WTC11 (cell line): ENCODE results near the gene ANKRD11. TPM values are rescaled to one million over a fixed set of nuclear protein-coding genes. Genes with fewer than 3 reads are reported as not detected.
"Not testable (repeated sequence)": the region's sequence is repeated elsewhere in the genome, so short reads cannot be mapped to it uniquely, and the experiment has no call there.

Experiments used
- ATAC-seq: fragments of 200-7000 bp; cut with Tn5 transposase; 2 replicates; pipeline ENCODE4 v1.10.0; 2021; ENCODE audit warnings: mild to moderate bottlenecking, moderate library complexity
- CTCF ChIA-PET: fragments of 300-600 bp; sonication (Branson Sonifier 250); formaldehyde crosslinking; loops from one replicate; lab custom pipeline; 2021; ENCODE audit warnings: antibody characterized with exemption; lab: Charles Lee
- POLR2A ChIA-PET: fragments of 350-600 bp; sonication (Branson Sonifier 250); formaldehyde crosslinking; loops from one replicate; lab custom pipeline; 2021; ENCODE audit warnings: antibody characterized with exemption; lab: Charles Lee
- DNase-seq: peaks from one replicate; pipeline ENCODE4 v3.0.0; 2021; ENCODE audit warnings: low spot score
- H3K27ac Mint-ChIP-seq: 2 replicates; pipeline ENCODE4 v1.8.0; 2021; ENCODE audit warnings: mixed read lengths
- H3K27me3 Mint-ChIP-seq: 2 replicates; pipeline ENCODE4 v1.8.0; 2021; ENCODE audit warnings: low read depth, mild to moderate bottlenecking, moderate library complexity, mixed read lengths
- H3K36me3 Mint-ChIP-seq: 2 replicates; pipeline ENCODE4 v1.8.0; 2021; ENCODE audit warnings: mixed read lengths
- H3K4me1 Mint-ChIP-seq: 2 replicates; pipeline ENCODE4 v1.8.0; 2022; ENCODE audit warnings: mixed read lengths
- H3K4me3 Mint-ChIP-seq: 2 replicates; pipeline ENCODE4 v1.8.0; 2021; ENCODE audit warnings: mild to moderate bottlenecking, moderate library complexity, mixed read lengths
- H3K9me3 Mint-ChIP-seq: 2 replicates; pipeline ENCODE4 v1.8.0; 2021; ENCODE audit warnings: mixed read lengths
- CREM ChIP-seq: sonication (generic); formaldehyde crosslinking; IDR thresholded peaks from 2 replicates; pipeline ENCODE4 v1.8.1; 2022; ENCODE audit warnings: mild to moderate bottlenecking, missing genetic modification reagents, moderate library complexity
- PRRX2 ChIP-seq: fragments of 250-450 bp; sonication (Bioruptor Pico); IDR thresholded peaks from 2 replicates; pipeline ENCODE4 v1.8.0; 2021; ENCODE audit warnings: mild to moderate bottlenecking
- RORB ChIP-seq: fragments of 250-450 bp; sonication (Bioruptor Pico); IDR thresholded peaks from 2 replicates; pipeline ENCODE4 v1.9.0; 2021; ENCODE audit warnings: mild to moderate bottlenecking
- ZNF121 ChIP-seq: sonication (generic); formaldehyde crosslinking; IDR thresholded peaks from 2 replicates; pipeline ENCODE4 v1.8.0; 2023; ENCODE audit warnings: missing genetic modification reagents
- total RNA-seq: library from RNA; stranded (reverse); gene quantifications from 3 replicates; pipeline ENCODE4 v1.2.3, GENCODE V29; 2021
- TF ChIP-seq, protein P1 (sequence below): fragments of 250-450 bp; sonication (Bioruptor Pico); IDR thresholded peaks from 2 replicates; pipeline ENCODE4 v1.9.0; 2021; ENCODE audit warnings: mild to moderate bottlenecking
- TF ChIP-seq, protein P2 (sequence below): sonication (generic); formaldehyde crosslinking; IDR thresholded peaks from 2 replicates; pipeline ENCODE4 v1.8.0; 2022; ENCODE audit warnings: missing genetic modification reagents
- TF ChIP-seq, protein P3 (sequence below): sonication (generic); formaldehyde crosslinking; IDR thresholded peaks from 2 replicates; pipeline ENCODE4 v1.8.0; 2023; ENCODE audit warnings: missing genetic modification reagents, mild to moderate bottlenecking, borderline replicate concordance
- TF ChIP-seq, protein P4 (sequence below): sonication (generic); formaldehyde crosslinking; IDR thresholded peaks from 2 replicates; pipeline ENCODE4 v1.8.0; 2022; ENCODE audit warnings: mild to moderate bottlenecking, missing genetic modification reagents
- TF ChIP-seq, protein P5 (sequence below): sonication (generic); formaldehyde crosslinking; conservative IDR thresholded peaks from 2 replicates; pipeline ENCODE4 v1.8.1; 2023; ENCODE audit warnings: mild to moderate bottlenecking, low read depth, missing genetic modification reagents, moderate library complexity
- TF ChIP-seq, protein P6 (sequence below): sonication (generic); formaldehyde crosslinking; IDR thresholded peaks from 2 replicates; pipeline ENCODE4 v1.8.1; 2022; ENCODE audit warnings: low read depth, mild to moderate bottlenecking, moderate library complexity, missing genetic modification reagents, borderline replicate concordance

The ANKRD11 gene
- total RNA-seq, 1 experiment from 2014 or later = 184 TPM

DNA sequence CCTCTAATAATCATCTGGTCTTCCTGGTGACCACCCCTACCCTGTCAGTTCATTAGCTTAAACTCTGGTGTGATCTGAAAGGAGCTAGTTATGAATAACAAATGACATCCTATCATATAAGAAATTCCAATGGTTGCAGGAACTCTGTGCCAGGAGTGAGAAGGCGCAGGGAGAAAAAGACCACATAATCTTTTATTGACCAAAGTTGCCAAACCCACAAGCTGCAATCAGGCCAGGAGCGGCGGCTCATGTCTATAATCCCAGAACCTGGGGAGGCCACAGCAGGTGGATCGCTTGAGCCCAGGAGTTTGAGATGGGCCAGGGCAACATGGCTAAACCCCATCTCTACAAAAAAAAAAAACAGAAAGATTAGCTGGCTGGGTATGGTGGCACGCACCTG is 23.4 kb downstream of the ANKRD11 start (continued):
- TF ChIP-seq, protein P1, sequence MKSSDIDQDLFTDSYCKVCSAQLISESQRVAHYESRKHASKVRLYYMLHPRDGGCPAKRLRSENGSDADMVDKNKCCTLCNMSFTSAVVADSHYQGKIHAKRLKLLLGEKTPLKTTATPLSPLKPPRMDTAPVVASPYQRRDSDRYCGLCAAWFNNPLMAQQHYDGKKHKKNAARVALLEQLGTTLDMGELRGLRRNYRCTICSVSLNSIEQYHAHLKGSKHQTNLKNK = no peak
- TF ChIP-seq, protein P2, sequence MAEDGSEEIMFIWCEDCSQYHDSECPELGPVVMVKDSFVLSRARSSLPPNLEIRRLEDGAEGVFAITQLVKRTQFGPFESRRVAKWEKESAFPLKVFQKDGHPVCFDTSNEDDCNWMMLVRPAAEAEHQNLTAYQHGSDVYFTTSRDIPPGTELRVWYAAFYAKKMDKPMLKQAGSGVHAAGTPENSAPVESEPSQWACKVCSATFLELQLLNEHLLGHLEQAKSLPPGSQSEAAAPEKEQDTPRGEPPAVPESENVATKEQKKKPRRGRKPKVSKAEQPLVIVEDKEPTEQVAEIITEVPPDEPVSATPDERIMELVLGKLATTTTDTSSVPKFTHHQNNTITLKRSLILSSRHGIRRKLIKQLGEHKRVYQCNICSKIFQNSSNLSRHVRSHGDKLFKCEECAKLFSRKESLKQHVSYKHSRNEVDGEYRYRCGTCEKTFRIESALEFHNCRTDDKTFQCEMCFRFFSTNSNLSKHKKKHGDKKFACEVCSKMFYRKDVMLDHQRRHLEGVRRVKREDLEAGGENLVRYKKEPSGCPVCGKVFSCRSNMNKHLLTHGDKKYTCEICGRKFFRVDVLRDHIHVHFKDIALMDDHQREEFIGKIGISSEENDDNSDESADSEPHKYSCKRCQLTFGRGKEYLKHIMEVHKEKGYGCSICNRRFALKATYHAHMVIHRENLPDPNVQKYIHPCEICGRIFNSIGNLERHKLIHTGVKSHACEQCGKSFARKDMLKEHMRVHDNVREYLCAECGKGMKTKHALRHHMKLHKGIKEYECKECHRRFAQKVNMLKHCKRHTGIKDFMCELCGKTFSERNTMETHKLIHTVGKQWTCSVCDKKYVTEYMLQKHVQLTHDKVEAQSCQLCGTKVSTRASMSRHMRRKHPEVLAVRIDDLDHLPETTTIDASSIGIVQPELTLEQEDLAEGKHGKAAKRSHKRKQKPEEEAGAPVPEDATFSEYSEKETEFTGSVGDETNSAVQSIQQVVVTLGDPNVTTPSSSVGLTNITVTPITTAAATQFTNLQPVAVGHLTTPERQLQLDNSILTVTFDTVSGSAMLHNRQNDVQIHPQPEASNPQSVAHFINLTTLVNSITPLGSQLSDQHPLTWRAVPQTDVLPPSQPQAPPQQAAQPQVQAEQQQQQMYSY = no peak

DNA sequence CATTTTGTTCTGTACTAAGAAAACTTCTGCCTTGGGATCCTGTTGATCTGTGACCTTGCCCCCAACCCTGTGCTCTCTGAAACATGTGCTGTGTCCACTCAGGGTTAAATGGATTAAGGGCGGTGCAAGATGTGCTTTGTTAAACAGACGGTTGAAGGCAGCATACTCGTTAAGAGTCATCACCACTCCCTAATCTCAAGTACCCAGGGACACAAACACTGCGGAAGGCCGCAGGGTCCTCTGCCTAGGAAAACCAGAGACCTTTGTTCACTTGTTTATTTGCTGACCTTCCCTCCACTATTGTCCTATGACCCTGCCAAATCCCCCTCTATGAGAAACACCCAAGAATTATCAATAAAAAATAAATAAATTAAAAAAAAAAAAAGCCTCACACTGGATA is 27.0 kb downstream of the ANKRD11 start:
- DNase-seq, POLR2A ChIA-PET: not testable (repeated sequence)
- H3K36me3 Mint-ChIP-seq = peaks cover 23% of the 10 kb centered on the region

DNA sequence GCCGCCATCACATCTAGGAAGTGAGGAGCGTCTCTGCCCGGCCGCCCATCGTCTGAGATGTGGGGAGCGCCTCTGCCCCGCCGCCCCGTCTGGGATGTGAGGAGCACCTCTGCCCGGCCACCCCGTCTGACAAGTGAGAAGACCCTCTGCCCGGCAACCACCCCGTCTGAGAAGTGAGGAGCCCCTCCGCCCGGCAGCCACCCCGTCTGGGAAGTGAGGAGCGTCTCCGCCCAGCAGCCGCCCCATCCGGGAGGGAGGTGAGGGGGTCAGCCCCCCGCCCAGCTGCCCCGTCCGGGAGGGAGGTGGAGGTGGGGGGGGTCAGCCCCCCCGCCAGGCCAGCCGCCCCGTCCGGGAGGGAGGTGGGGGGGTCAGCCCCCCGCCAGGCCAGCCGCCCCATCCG is 27.7 kb downstream of the ANKRD11 start:
- Mint-ChIP-seq H3K4me1 (peaks cover 39% of the 10 kb centered on the region), H3K9me3 (peaks cover 14% of the 10 kb centered on the region), H3K36me3 (peaks cover 23% of the 10 kb centered on the region)
- DNase-seq, ATAC-seq, POLR2A ChIA-PET, H3K27ac Mint-ChIP-seq, H3K27me3 Mint-ChIP-seq, H3K4me3 Mint-ChIP-seq, CTCF ChIA-PET: not testable (repeated sequence)

More for the DNA sequence above, 27.0 kb downstream of the ANKRD11 start:
- ATAC-seq, H3K27me3 Mint-ChIP-seq, CTCF ChIA-PET, H3K4me3 Mint-ChIP-seq, H3K27ac Mint-ChIP-seq: not testable (repeated sequence)
- Mint-ChIP-seq H3K9me3 (peaks cover 14% of the 10 kb centered on the region), H3K4me1 (peaks cover 39% of the 10 kb centered on the region)

DNA sequence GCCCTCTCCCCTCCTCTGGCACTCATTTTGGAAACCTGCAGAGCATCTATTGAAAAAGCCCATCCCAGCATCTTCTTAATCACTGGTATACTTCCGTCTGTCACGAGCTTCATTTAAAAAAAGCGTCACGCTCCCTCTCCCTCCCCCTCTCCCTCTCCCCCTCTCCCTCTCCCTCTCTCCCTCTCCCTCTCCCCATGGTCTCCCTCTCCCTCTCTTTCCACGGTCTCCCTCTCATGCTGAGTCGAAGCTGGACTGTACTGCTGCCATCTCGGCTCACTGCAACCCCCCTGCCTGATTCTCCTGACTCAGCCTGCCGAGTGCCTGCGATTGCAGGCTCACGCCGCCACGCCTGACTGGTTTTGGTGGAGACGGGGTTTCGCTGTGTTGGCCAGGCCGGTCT is 28.5 kb downstream of the ANKRD11 start:
- H3K4me3 Mint-ChIP-seq, H3K27ac Mint-ChIP-seq, POLR2A ChIA-PET, H3K27me3 Mint-ChIP-seq, CTCF ChIA-PET, DNase-seq, ATAC-seq: not testable (repeated sequence)
- Mint-ChIP-seq H3K4me1 (peaks cover 36% of the 10 kb centered on the region), H3K9me3 (peaks cover 14% of the 10 kb centered on the region), H3K36me3 (peaks cover 23% of the 10 kb centered on the region)

DNA sequence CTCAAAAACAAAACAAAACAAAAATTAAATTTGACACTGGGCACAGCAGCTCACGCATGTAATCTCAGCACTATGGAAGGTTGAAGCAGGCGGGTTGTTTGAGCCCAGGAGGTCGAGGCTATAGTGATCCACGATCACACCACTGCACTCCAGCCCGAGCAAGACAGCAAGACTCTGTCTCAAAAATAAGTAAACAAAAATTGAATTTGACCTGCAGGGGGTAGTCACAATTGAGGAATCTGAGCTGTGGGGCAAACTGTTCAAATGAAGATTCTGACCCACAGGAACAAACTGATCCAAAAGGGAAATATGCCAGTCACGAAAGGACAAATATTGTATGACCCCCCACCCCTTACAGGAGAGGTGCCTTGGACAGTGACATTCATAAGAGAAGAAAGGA is 29.8 kb downstream of the ANKRD11 start:
- ChIA-PET POLR2A (no interaction called here), CTCF (no interaction called here)
- Mint-ChIP-seq H3K4me1 (peaks cover 23% of the 10 kb centered on the region), H3K27ac (no peak overlapping the region; the same call in 1 of the 2 replicates), H3K27me3 (no peaks in the 10 kb centered on the region), H3K9me3 (peaks cover 14% of the 10 kb centered on the region), H3K4me3 (no peak overlapping the region), H3K36me3 (peaks cover 25% of the 10 kb centered on the region)
- DNase-seq = no peak
- TF ChIP-seq, protein P3, sequence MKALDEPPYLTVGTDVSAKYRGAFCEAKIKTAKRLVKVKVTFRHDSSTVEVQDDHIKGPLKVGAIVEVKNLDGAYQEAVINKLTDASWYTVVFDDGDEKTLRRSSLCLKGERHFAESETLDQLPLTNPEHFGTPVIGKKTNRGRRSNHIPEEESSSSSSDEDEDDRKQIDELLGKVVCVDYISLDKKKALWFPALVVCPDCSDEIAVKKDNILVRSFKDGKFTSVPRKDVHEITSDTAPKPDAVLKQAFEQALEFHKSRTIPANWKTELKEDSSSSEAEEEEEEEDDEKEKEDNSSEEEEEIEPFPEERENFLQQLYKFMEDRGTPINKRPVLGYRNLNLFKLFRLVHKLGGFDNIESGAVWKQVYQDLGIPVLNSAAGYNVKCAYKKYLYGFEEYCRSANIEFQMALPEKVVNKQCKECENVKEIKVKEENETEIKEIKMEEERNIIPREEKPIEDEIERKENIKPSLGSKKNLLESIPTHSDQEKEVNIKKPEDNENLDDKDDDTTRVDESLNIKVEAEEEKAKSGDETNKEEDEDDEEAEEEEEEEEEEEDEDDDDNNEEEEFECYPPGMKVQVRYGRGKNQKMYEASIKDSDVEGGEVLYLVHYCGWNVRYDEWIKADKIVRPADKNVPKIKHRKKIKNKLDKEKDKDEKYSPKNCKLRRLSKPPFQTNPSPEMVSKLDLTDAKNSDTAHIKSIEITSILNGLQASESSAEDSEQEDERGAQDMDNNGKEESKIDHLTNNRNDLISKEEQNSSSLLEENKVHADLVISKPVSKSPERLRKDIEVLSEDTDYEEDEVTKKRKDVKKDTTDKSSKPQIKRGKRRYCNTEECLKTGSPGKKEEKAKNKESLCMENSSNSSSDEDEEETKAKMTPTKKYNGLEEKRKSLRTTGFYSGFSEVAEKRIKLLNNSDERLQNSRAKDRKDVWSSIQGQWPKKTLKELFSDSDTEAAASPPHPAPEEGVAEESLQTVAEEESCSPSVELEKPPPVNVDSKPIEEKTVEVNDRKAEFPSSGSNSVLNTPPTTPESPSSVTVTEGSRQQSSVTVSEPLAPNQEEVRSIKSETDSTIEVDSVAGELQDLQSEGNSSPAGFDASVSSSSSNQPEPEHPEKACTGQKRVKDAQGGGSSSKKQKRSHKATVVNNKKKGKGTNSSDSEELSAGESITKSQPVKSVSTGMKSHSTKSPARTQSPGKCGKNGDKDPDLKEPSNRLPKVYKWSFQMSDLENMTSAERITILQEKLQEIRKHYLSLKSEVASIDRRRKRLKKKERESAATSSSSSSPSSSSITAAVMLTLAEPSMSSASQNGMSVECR (CRISPR knock-in tag) = no peak
- TF ChIP-seq RORB (CRISPR knock-in tag) (no peak), CREM (no peak), PRRX2 (CRISPR knock-in tag) (no peak), ZNF121 (CRISPR knock-in tag) (no peak)
- TF ChIP-seq, protein P4, sequence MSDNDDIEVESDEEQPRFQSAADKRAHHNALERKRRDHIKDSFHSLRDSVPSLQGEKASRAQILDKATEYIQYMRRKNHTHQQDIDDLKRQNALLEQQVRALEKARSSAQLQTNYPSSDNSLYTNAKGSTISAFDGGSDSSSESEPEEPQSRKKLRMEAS (CRISPR knock-in tag) = no peak
- TF ChIP-seq, protein P5, sequence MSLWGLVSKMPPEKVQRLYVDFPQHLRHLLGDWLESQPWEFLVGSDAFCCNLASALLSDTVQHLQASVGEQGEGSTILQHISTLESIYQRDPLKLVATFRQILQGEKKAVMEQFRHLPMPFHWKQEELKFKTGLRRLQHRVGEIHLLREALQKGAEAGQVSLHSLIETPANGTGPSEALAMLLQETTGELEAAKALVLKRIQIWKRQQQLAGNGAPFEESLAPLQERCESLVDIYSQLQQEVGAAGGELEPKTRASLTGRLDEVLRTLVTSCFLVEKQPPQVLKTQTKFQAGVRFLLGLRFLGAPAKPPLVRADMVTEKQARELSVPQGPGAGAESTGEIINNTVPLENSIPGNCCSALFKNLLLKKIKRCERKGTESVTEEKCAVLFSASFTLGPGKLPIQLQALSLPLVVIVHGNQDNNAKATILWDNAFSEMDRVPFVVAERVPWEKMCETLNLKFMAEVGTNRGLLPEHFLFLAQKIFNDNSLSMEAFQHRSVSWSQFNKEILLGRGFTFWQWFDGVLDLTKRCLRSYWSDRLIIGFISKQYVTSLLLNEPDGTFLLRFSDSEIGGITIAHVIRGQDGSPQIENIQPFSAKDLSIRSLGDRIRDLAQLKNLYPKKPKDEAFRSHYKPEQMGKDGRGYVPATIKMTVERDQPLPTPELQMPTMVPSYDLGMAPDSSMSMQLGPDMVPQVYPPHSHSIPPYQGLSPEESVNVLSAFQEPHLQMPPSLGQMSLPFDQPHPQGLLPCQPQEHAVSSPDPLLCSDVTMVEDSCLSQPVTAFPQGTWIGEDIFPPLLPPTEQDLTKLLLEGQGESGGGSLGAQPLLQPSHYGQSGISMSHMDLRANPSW (CRISPR knock-in tag) = no peak
- TF ChIP-seq, protein P6, sequence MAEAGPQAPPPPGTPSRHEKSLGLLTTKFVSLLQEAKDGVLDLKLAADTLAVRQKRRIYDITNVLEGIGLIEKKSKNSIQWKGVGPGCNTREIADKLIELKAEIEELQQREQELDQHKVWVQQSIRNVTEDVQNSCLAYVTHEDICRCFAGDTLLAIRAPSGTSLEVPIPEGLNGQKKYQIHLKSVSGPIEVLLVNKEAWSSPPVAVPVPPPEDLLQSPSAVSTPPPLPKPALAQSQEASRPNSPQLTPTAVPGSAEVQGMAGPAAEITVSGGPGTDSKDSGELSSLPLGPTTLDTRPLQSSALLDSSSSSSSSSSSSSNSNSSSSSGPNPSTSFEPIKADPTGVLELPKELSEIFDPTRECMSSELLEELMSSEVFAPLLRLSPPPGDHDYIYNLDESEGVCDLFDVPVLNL (CRISPR knock-in tag) = no peak
- no peak for ATAC-seq
